HG03354 (cell line): ENCODE measurements around the gene TBC1D9.
"Not testable (repeated sequence)": the region's sequence is repeated elsewhere in the genome, so short reads cannot be mapped to it uniquely, and the experiment has no call there.

Source experiments
- ATAC-seq: cut with Tn5 transposase; IDR thresholded peaks from one replicate; pipeline ENCODE4 v1.9.1; 2021; ENCODE audit warnings: mild to moderate bottlenecking; ENCODE audit not compliant: unreplicated experiment, poor library complexity, severe bottlenecking

The TBC1D9 gene

DNA sequence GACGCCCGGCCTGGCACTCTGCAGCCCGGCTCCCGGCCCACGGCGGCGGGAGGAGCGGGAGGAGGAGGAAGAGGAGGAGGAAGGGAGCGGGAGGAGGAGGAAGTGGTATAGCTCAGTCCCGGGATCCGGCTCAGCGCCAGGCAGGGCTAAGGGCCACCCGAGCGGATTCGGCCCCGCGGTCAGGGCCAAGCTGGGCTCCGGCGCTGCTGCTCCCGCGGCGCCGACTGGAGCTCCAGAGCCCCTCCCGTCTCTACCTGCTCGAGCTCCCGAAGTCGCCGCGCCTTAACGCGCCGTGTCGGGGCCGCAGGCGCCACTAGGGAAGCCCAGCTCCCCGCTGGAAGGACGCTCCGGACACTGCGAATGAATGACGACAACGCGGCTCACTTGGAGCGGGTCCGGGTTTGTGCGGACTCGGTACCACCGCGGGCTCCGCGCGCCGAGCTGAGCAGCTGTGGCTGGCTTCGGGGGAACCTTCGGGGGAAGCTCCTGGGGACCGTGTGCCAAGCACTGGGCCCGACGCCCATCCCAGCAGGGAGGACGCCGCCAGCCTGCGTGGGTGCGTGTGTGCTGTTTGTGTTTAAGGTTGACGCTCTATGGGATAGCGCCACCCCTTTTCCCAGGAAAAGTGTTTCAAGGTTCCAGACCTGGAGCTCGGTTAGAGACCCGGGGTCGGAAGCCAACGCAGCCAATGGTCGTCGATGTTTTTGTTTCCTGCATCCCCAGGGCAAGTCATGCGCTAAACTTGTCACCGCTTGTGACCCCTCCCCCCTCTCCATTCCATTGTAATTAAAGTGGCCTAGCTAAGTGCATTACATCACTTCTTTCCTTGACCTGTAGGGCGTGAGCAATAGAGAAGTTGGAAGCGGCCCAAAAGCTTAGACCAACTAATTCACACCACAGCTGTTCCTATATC is at the start of gene TBC1D9:
TBC1D9 (minus strand) TSS at position 67 of the 913 bp plus-strand sequence. CDS start 340 bp downstream, outside the sequence.
- peak; percentile 41 for ATAC-seq

DNA sequence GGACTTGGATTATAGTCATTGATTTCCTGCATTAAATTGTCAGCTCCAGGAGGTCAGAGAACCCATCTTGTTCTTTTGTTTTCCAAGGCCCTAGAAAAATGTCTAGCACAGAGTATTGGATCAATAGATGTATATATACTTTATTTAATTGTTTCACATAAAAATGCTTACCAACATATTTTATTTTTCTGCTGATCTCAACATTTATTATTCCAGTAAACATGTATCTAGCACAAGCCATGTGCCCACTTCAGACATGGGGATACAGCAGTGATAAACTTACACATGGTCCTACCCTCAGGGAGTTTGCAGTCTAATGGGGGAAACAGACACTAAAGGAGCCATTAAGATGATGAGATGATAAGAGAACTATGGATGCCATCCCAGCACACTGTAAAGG is 49.1 kb upstream of the TBC1D9 start:
- no peak for ATAC-seq

DNA sequence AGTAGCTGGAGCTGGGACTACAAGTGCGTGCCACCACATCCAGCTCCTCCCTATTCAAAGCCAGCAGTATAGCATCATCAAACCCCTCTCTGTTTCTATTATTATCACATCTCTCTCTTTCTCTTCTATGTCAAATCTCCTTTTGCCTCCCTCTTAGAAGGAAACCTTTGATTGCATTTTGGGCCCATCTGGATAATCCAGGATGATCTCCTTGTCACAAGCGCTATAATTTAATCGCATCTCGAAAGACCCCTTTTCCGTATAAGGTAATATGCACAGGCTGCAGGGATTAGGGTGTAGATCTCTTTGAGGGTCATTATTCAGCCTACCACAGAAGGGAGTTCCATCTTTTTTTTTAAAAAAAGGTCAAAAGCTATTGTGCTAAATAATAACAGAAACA is 46.4 kb upstream of the TBC1D9 start:
- ATAC-seq = no peak

DNA sequence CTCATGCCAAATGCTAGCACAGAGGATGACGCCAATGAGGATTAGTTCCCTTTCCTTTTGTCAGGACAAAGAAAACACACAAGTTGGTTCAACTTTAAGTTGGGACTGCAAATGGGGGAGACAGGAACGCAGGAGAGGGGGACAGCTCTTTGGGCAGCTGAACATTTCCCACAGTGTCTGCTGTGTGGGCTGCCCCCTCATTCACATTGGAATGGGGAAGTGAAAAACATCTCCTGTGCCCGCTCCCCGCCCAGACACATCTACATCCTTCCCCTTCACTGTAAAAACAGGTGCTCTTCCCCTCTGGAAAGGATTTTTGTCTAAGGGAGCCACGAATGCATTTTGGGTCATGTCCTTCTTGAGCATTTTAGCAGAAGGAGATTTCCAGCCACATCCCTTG is 44.5 kb upstream of the TBC1D9 start:
- ATAC-seq = no peak

DNA sequence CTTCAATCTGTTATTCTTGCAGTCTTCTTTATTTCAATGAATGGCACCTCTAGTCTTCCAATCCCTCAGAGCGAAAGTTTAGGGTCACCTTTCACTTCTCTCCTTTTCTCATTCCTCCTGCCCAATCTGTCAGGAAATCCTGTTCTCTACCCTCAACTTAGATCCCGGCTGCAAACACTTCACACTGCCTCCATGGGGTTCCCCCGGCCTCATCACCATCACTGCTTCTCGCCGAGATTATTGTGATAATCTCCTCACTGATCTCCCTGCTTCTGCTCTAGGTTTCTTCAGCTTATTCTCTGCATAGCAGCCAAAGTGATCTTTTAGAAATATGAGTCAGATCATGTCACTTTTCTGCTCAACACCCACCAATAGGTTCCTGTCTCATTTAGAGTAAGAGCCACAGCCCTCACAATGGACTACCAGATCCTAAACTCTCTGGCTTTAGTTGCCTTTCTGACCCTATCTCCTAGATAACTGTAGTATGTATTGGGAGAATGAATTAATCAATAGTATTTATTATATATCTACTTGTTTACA is 43.6 kb upstream of the TBC1D9 start:
- no peak for ATAC-seq

DNA sequence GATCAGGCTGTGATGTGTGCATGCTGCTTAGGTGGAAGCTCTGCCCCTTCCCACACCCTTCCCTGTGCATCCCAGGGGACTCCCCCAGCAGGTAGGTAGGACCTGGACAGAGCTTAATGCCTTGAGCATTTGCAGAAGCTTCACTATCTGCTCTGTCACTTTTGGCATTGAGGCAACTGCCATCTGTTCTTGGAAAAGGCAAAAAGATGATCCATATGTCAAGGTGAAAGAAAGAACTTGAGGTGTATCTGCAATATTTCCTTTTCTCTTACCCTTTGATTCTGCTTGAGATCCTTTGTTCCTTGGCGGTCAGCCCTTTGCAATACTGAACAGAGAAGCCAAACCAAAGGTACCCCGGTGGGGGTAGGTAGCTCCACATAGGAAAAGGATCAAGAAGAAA is 37.1 kb upstream of the TBC1D9 start:
- no peak for ATAC-seq

DNA sequence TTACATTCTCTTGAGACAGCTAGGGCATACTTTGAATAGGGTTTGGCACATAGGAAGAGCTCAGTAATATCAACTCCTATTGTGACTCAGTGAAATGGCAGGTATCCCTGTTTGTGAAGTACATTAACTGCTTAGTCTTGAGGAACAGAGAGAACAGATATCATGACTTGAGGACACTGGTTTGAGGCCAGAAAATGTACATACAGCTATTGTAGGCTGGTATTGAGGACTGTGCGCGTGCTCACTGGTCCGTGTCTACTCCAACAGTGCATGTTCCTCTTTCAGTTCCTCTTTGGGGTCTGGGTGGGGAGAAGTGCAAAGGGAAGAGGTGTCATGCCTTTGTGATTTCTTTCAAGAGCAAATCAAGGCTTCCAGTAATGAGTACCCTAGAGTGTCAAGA is 34.6 kb upstream of the TBC1D9 start:
- ATAC-seq = peak; percentile 90

DNA sequence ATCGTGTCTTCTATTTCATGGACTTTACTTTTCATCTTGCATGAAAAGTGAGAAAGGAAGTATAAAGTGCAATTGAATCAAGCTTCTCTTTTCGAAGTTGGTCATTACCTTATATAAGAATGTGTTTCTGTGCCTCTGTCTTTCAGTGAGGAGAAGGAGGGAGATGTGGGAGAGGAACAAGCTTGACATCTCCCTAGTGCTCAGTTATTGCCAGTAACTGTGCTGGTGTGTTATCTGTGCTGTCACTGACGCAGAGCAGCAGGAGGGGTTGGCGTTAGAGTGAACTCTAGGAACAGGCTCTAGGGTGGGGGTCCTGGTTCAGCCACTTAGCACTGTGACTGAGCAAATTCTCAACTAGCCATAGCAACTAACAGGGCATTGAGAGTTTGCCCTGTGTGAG is 34.0 kb upstream of the TBC1D9 start:
- peak; percentile 31 for ATAC-seq

DNA sequence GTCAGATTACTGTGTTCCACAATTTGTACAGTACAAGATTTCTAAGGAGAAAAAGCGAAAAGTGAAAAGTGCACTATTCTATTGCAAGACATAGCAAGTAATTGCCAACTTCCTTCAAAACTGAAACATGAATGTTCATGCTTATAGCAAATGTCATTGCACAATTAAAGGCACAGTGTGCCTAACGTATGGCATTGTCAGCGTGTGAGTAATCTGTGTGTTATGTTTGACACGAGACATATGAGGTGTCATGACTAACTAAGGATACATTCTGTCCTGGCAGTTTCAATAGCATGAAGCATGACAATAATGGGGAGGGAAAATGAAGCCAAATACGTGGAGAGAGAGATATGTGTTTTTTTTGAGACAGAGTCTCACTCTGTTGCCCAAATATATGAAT is 33.6 kb upstream of the TBC1D9 start:
- peak; percentile 26 for ATAC-seq

DNA sequence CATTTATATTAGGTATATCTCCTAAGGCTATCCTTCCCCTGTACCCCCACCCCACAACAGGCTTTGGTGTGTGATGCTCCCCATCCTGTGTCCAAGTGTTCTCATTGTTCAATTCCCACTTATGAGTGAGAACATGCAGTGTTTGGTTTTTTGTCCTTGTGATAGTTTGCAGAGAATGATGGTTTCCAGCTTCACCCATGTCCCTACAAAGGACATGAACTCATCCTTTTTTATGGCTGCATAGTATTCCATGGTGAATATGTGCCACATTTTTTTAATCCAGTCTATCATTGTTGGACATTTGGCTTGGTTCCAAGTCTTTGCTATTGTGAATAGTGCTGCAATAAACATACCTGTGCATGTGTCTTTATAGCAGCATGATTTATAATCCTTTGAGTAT is 26.6 kb upstream of the TBC1D9 start:
- ATAC-seq = not testable (repeated sequence)

DNA sequence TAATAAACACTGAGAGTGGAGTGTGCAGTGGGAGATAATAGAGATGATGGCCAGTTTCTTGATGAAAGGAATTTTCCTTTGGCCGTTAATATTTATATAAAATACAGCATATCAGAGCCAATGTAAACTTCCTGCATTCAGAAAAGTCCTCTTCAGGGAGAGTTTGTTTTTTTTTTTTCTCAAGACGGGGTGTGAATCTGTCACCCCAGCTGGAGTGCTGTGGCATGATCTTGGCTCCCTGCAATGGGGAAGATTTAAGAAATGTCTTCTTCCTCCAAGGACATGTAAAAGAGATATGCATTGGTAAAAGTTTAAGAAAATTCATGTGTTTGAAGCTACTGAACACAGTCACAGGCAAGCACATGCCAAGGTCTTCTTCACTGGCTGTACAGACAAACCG is 25.4 kb upstream of the TBC1D9 start:
- no peak for ATAC-seq

DNA sequence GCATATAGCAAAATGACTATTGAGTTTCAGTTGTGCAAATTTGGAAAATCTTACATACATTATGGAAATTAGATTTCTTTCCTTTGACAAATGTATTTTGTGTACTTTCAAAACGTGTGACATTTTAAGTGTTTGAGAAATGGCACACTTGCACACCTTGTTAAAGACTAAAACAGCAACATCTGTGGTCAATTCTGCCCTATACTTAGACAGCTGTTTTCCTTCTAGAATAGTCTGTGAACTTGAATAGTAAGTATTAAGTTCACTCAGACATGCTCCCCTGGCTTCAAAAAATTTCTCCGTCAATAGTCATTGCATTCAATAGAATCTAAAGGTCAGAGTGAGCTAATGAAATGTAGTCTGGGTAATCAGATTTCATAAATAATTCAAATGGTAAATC is 21.7 kb upstream of the TBC1D9 start:
- peak; percentile 52 for ATAC-seq

DNA sequence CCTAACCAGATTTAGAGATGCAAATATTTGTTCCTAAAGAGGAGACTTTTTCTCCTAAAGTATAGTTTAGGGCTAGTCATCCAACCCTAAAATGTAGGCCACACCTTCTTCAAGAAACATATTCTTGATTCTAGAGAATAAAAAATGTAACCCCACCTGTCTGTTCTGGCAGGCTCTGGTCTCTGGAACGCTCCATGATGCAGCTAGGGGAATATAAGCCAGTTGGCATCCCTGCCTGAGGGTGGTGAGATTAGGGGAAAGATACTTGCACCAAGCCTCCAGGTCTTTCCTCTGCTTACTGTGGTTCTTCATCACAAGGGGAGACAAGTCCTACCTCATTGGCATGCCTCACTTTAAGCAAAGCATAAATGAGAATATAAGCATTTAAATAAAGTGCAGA is 21.2 kb upstream of the TBC1D9 start:
- peak; percentile 12 for ATAC-seq

DNA sequence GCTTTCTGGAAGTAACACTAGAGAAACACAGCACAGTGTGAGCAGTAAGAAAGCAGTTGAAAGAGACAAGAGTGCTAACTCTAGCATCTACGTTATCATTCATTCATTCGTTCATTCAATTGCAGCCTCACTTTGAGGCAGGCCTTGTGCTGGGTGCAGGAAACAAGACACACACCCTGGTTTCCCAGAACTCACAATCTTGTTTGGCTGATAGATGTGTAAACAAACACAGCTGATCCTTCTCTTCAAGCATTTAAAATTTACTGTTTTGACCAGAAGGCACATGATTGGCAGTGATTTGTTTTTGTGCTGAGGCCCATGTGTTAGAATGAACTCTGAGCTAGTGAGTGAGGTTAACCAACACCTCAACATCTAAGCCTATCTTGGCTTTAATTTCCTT is 20.4 kb upstream of the TBC1D9 start:
- ATAC-seq = no peak

DNA sequence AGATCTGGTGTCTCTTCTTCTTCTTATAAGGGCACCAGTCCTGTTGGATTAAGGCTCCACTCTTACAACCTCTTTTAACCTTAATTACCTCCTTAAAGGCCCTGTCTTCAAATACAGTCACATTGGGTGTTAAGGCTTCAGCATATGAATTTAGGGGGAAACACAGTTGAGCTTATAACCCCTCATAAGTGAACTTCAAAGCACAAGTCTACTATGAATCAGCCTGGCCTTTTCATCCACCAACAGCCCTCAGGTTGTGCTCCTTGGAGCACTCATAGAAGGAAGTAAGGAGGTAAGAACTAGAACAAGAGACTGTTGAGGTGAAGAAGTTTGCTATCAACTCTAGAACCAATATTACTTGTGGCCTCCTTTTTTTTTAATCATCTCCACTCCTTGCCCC is 18.8 kb upstream of the TBC1D9 start:
- no peak for ATAC-seq

DNA sequence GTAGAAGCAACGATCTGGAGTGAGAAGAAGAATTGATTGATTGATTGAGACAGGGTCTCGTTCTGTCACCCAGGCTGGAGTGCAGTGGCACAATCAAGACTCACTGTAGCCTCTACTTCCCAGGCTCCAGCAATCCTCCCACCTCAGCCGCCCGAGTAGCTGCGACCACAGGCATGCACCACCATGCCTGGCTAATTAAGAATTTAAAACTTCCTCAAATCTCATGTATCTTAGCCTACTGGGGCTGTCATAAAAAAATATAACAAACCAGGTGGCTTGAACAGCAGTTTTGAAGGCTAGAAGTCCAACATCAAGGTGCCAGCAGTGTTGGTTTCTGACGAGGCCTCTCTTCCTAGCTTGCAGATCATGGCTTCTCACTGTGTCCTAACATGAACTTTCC is 18.3 kb upstream of the TBC1D9 start:
- ATAC-seq = no peak

DNA sequence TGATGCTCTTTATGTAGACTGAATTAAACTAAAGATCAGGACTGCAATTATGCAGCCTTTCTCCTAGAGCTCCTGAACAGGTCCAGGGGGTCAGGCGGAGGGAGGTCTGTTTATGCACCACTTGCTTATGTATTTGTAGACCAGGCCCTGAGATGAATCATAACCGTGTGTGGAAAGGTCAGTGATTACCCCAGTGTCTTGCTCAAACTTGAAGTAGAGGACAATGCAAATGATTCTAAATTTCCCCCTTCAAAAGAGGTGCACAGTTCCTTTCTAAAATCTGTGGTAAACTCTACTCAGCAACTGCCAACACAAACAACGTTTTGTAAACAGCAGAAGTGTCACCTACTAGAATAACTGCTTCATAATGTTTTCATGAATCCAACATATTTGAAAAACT is 13.0 kb upstream of the TBC1D9 start:
- ATAC-seq = peak; percentile 55

DNA sequence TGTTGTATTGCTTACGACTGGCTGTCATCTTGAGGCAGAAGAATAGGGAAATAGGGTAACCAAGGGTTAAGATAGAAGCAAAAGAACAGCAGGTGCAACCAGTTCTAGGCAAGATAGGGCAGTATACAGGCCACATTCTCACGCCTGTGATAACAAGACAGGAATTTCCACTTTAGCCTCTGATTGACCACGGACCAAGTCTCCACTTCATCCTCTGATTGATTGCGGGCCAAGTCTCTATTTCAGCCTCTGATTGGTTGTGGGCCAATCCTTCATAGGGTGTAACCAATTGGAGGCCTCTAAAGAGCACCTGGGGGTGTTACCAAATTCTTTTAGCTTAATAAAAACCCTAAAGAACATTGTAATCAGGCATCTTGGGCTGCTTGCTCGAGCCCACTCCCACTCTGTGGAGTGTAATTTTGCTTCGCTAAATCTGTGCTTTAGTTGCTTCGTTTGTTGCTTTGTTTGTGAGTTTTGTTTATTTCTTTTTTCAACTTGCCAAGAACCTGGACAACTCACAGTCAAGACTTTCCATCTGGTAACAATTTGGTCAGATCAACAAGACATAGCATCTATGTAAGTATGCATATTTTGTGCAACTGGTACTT is 8.7 kb upstream of the TBC1D9 start:
- no peak for ATAC-seq

DNA sequence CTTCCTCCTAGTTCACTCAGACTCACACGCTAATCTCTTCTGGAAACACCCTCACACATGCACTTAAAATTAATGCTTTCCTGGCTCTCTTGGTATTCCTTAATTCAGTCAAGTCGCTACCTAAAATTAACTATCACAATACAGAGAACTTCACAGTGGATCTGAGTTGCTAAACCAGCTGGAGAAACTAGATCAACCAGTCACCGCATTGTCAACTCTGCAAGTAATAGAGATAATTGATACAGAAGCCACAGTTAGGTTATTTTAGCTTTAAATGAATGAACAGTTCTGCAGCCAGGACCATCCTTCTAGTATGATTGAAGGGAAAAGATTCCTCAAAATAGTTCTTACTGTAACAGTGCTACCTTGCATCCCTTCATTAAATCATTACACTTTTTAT is 6.0 kb upstream of the TBC1D9 start:
- no peak for ATAC-seq

DNA sequence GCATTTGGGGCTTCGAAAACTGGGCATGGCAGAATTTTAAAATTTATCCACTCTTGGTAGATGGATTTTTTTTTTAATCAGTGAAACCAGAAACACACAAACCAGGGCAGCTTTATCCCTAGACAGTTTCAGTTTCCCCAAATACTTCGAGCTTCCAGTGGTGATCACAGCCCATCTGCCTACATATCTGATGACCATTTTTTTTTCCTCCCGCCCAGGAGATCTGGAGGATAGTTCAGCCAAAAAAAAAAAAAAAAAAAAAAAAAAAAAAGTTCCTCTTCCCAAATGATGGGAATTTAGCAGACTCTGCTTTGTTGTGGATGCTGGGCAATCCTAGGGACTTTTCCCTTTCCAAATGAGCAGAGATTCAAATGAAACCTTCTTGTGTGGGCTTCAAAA is 1.0 kb upstream of the TBC1D9 start:
- ATAC-seq = no peak

DNA sequence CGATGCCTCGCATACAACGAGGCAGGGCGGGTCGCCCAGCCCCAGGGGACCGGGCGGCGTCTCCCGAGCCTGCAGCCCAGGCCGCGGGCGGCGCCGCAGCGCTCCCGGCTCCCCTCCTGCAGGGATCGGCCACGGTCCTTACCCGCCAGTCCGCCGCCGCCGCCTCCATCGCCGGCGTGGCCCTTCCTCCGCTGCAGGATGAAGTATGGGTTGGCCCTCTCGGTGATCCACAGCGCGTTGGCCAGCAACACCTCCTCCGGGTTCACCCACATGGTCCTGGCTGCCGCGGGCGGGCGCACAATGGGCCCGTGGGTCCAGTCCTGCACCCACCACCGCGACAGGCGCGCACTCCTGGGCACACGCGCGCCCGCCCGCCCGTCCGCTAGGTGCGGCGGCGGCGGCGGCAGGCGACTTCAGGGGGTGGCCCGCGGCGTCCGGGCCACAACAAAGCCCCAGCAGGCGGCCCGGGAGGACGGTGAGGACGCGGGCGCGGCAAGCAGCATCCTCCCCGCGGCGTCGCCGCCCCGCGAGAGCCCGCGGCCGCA is 339 bp downstream of the TBC1D9 start:
- ATAC-seq = peak; percentile 58
